ENCODE results near the gene PRKACA.

DNA sequence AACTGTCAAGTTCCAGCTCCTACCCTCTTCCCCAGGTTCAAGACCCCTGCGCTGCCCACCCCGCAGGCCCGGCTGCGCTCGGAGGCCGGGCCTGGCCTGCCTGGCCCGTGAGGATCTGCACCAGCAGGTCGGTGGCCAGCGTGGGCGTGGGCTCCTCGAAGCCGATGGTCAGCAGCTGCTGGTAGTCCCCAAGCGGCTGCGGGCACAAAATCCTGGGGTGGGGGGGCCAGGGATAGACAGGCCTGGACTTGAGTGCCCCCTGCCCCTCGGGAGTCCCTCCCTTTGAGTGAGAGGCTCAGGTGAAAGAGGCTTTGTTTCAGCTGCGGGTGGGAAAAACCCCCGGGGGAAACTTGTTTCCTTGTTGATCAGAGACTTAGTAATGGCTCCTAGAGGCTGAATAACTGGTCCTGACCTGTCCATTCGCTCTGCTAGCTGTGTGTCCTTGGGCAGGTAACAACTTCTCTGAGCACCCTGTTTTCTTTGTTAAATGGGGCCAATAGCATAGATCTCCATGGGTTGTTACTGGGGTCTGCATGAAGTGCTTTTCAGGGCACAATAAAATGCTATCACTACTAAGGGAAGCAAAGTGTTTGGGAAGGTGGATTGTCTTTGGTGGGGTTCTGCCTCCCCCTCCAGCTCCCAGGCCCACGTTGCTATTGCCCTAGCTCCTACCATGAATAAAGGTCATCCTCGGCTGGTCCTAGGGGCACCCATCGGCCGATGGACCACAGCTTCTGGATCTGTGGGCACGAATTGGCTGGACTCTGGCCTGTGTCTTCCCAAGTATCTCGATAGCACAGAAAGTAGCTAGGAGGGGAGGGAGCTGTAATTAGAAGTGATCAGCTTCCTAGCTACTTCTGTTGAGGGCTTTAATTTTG lies 35.5 kb downstream of the PRKACA start:
- TF ChIP-seq, protein P1, sequence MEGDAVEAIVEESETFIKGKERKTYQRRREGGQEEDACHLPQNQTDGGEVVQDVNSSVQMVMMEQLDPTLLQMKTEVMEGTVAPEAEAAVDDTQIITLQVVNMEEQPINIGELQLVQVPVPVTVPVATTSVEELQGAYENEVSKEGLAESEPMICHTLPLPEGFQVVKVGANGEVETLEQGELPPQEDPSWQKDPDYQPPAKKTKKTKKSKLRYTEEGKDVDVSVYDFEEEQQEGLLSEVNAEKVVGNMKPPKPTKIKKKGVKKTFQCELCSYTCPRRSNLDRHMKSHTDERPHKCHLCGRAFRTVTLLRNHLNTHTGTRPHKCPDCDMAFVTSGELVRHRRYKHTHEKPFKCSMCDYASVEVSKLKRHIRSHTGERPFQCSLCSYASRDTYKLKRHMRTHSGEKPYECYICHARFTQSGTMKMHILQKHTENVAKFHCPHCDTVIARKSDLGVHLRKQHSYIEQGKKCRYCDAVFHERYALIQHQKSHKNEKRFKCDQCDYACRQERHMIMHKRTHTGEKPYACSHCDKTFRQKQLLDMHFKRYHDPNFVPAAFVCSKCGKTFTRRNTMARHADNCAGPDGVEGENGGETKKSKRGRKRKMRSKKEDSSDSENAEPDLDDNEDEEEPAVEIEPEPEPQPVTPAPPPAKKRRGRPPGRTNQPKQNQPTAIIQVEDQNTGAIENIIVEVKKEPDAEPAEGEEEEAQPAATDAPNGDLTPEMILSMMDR (IDR thresholded peaks at IDR 0.05) = no peak
- TF ChIP-seq ZFX (IDR thresholded peaks at IDR 0.05; ENCODE audit: borderline replicate concordance) = no peak

Data from 22Rv1 (cell line).